CD4-positive, alpha-beta T cell treated with Interleukin-21 for 1 hour (primary cell): Measurements from ENCODE around the gene AFTPH.

Source experiments
- DNase-seq: peaks from one replicate; pipeline ENCODE4 v3.0.0-alpha.2; 2020

Gene AFTPH

DNA sequence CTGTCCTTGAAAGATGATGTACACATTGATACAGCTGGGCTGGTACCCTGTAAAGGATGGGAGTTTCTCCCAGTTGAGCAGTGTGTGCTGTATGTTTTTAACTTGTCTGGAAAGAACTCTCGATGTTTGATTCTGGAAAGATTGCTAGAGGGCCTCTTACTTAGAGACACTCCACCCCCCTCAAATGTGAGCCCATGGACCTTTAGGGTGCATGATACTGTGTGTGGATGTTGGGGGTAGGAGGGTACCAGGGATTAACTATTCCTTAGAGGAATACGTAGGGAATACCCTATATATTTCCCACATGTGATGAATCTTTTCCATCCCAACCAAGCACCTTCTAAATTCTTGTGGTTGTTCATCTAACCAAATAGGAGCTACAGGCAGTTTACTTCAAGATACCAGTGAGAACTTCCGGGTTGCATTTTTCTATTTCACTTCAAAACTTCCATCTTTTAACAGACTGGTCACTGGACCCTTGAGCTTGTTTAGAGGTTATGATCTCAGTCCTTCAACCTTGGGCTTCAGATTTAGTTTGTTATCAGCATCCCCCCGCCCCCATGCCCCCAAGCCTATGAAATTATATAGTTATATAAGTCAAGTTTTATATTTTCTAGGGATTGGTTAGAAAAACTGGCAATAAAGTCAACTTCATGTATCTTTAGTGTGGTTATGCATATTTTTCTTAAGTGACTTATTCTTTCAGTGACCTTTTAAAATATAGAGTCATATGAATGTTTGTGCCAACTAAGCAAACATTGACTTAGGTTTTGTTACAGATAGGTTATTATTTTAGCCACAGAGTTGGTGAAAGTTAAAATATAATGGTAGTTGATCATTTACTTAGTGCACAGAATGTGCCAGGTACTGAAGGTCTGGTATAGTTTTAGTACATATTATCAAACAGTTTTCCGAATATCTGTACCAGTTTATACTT is 18.2 kb downstream of the AFTPH start:
- DNase-seq: no peak

DNA sequence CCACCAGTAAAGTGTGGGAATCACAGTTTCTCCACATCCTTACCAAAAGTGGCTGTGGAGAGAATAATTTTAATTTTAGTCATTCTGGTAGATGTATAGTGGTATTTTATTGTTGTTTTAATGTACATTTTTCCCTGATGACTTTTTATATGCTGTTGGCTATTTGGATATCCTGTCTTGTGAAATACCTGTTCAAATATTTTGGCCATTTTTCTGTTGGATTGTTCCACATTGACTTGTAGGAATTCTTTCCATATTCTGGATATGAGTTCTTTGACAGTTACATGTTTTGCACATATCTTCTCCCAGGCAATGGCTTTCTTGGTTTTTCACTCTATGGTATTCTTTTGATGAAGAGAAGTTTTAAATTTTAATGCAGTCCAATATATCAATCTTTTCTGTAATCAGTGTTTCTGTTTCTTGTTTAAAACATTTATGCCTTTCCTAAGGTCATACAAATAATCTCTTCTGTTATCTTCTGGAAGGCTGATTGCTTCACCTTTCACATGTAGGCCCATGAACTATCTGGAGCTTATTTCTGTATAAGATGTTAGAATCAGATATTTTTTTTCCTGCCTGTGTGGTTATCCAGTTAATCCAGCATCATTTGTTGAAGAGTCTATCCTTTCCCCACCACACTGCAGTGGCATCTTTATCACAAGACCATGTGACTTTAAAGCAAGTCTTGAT is 19.0 kb downstream of the AFTPH start:
- DNase-seq: no peak

DNA sequence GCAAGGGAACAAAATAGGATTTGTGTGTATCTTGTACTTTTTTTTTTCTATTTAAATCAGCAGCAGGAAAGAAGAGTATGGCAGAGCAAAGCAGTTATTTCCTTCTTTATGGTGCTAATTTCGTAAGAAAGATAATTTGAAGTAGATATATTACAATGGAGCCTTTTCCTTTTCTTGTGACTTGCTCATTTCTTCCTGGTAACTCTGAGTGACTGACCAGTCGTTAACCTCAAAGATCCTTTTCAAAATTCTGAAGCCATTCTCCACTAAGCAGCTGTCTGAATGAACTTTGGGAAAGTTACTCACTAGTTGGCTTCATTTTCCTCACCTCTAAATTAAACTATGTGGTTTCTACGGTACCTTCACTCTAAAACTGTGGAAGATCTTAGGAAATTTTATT is 24.6 kb downstream of the AFTPH start:
- no peak for DNase-seq

DNA sequence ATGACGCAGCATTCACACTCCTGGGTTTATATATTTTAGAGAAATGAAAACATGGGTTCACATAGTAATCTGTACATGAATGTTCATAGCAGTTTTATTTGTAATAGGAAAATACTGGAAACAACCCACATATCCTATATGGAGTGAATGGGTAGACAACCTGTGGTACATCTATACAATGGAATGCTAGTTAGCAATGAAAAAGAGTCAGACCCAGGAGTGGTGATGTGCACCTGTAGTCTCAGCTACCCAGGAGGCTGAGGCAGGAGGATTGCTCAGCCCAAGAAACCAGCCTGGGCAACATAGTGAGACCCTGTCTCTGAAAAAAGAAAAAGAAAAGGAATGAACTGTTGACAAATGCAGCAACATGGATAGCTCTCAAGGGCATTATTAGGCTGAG is 25.9 kb downstream of the AFTPH start:
- DNase-seq: no peak

DNA sequence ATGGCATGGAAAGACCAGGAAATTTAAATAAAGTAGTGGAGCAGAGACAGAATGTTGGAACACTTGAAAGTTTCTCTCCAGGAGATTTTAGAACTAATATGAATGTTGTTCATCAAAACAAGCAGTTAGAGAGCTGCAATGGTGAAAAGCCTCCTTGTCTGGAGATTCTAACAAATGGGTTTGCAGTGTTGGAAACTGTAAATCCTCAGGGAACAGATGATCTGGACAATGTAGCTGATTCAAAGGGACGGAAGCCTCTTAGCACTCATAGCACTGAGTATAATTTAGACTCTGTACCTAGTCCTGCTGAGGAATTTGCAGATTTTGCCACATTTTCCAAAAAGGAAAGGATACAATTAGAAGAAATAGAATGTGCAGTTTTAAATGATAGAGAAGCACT is 27.7 kb downstream of the AFTPH start:
- no peak for DNase-seq

DNA sequence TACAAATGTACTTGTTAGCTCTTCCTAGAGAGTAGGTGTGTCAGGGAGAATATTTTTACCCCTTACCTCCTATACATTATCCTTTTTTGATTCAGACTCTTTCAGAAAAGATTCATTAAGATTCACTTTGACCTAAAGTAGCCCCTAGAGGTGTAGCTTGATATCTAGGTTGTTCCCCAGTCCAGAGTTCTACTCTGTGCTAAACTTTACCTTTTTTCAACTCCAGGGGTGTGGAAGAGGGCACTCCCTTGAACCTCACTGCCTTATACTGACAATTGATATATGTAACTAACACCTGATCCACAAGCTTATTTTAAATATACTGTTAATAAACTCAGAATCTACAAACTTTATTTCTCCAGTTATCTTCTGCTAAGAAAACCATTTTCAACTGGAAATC is 30.0 kb downstream of the AFTPH start:
- DNase-seq: no peak

DNA sequence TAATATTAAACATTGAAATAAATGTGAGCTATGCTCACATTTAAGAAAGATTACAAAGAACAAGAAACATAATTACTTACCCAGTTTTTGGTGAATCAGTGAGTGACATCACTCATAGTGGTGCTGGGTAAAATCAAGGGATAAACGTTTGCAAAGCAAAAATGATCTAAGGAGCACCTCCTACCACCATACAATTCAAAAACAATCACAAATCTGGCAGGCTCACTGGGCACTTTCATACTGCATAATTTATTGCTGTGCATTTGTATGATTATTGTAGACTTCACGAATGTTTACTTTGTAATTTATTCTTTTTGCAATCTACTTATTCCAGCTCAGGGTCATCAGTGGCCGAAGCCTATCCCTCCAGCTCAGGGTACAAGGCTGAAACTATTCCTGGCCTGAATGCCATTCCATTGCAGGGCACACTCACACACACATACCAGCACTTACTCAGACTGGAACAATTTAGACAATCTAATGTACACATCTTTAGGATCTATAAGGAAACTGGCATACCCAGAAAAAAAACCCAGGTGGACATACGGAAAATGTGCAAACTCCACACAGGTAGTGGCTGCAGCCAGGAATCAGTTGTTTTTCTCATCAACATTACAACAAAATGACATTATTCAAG is 34.4 kb downstream of the AFTPH start:
- DNase-seq: no peak

DNA sequence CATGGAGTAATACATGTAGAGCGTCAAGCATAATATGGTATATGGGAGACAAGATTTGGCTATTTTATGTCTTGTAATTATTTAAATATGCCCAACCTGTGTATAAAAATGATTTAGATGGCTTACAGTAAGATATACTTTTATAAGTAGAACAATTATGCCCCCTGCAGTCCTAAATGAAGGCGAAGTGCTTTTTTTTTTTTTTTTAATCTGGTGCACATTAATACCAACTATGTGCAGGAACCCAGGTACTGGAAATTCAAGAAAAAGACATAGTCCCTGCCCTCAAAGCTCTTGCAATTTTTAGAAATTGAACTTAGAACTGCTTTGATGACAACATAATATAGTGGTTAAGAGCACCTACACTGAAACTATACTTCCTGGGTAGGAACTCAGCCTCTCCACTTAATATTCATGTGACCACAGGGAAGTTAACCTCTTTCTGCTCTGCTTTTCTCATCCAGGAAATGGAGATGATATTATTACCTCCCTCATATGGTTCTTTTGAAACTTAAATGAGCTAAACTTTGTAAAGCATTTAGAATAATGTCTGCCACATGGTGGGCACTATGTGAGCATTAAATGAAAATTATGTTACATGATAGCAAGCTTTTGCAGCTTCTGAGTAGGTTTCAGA is 38.1 kb downstream of the AFTPH start:
- peak; percentile 54 for DNase-seq

DNA sequence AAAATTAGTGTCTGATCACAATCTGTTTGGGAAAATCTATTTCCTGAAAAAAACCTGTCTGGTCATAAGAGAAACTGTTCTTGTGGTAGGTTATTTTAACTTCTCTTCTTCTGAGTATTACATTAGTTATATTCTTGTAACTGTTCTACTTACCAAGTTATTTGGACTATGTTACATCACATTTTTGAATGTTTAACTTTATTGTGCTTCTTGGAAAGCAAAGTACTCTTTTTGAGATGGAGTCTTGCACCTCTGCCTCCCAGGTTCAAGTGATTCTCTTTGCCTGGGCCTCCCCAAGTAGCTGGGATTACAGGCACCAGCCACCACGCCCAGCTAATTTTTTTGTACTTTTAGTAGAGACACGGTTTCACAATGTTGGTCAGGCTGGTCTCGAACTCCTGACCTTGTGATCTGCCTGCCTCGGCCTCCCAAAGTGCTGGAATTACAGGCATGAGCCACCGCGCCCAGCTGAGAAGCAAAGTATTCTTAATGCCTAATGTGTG is 39.4 kb downstream of the AFTPH start:
- no peak for DNase-seq

DNA sequence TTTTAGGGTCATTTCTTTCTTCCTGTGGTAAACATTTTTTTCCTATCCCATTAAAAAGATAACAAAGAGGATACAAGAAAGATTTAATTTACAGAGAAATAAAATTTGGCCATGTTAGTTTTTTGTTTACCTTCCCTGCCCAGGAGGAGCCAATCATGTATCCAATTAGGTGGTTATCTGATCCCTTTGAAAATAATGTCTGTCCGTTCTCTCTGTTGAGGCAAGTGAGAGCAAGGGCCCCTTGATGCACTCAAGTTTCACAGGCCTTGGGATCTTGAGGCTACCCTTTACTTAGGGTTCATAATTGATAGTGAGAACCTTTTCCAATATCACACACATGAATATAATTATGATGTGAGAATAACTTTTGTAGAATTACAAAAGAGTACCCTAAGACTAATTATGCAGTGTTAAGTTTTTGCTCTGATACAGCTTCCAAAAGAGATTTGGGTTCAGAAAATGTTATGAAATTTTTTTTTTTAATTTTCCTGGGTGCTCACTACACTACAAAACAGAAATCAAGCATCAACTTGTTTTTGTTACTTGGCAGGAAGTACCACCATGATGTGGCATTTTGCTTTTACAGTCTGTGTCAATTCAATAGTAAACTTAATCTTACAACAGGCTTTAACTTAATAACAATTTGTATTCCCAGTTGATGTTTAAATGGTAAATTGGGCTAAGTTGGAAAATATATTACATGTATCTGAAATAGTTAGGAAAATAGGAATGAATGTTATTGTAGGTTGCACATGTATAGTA is 42.0 kb downstream of the AFTPH start:
- DNase-seq: no peak

DNA sequence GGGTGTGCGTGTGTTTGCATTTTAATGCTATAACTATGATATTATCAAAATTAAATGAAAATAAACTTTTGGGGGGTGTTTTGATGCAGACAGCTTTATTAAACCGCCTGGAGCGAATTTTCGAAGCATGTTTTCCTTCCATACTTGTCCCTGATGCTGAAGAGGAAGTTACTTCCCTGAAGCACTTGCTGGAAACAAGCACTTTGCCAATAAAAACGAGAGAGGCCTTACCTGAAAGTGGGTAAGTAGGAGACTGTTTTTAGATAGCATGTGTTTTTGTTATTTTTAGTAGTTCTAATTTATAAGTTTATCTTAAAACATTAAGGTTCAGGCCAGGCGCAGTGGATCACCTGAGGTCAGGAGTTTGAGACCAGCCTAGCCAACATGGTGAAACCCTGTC is 43.3 kb downstream of the AFTPH start:
- no peak for DNase-seq

DNA sequence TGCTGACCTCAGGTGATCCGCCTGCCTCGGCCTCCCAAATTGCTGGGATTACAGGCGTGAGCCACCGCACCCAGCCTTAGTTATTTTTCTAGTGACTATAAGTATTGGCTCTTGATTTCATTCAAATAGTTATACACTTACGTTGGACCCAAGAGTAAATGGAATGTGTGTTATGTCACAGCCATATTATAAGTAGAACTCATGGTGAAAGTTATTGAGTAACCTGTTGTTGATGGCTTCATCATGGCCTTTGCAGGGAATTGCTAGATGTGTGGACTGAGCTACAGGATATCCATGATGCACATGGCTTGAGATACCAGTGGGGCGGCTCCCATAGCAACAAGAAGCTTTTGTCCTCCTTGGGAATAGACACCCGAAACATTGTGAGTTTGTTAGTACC is 44.7 kb downstream of the AFTPH start:
- DNase-seq: no peak

DNA sequence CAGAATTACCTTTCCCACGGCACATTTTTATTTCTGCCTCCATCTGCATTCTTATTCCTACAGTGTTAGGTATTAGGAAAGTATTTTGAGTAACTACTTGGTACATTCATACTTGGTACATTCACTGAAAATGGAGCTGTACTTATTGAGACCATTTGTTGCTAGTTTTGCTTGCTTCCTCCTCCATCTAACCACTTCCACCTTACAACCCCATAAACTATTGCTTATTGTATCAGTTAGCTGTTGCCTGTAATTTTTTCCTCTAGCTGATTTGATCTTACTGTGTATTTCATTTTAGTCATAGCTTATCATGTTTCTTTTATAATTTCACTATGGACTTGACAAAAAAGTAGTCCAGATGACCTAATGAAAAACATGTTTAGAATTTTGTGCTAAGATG is 50.7 kb downstream of the AFTPH start:
- DNase-seq: no peak

DNA sequence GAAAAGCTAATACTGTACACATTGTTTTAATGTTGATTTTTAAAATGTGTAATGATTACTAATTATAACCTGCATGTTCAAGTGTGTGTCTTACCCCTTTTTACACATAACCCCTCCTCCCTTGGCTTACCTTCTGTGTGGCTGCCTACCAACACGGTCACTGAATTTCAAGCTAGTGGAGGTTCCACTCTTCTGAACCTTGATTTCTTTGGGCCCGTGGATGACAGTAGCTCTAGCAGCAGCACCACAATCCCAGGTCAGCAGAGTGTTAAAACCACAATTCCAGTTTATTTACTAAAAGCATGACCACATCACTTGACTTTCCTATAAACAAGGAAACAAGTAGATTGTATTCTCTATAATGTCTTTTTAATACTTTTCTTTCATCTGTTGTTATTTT is 56.9 kb downstream of the AFTPH start:
- DNase-seq: no peak

DNA sequence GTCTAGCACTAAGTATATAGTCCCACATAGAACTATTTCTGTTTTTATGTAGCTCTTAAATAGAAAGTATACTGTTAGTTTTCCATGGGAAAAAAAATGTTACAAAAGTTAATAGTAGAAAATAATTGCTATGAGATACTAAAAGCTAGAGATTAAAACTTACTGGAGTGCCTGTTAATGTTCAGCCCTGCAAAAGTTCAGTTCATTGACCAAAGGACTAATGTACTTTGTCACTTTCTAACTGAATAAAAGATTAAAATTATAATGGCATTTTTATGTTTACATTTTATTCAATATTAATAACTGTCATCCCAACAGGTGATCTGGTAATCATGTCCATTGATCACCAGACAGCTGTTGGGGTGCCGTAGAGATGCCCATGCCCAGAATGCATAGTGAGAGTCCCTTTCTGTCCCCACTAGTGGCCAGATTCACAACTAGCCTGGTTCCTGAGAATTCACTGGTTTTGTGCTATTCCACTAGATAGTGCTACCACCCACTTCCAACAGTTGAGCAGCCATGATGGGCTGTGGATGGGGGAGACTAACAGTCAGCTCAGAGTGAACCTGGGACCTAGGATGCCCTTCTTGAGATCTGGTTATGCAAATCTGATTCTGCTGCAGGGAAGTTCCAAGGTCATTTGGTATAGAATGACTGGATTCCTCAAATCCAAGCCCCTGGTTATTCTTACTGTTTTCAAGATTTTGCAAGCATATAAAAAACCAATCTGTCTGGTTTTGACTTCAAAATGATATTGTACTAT is 57.8 kb downstream of the AFTPH start:
- DNase-seq: no peak

DNA sequence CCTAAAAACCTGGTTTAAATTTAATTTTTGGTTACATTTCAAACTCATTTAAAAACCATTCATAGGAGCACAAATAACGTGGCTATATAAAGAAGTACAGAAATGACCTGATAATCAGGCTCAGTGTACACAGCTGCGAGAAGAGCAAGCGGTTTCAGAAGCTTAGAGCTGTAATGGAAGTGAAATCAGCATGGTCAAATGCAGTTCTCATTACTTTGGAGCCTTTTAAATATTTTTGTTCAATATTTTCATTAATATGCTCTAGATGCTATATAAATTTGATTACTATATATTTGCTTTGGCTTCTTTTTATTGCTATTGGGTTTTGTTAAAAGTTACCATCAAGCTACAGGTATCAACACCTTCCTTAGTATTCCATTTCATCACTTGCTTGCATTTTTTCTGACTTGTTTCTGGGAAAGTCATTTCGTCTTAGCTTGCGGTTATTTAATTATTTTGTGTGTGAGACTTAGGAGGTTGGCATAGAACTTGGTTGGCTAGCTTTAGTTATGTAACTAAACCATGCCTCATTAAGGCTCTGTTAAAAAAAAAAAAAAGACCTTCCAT is 58.7 kb downstream of the AFTPH start:
- DNase-seq: no peak

DNA sequence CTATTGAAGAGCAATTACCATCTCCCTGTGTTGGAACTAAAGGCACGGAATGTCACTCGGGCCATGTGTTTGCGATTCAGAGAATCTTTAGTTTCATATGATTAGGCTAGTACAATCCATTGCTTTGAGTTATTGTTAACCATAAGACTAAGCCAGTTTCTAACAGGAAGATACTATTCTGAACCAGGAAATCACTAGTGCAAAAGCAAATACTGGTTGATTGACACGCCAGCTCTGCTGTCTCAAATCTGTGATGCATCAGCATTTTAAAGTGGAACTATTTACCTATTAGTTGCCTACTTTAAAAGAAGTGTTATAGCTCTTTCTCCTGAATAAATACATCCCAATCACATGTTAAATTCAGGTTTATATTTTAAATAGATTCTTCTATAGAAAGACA is 61.9 kb downstream of the AFTPH start:
- no peak for DNase-seq

DNA sequence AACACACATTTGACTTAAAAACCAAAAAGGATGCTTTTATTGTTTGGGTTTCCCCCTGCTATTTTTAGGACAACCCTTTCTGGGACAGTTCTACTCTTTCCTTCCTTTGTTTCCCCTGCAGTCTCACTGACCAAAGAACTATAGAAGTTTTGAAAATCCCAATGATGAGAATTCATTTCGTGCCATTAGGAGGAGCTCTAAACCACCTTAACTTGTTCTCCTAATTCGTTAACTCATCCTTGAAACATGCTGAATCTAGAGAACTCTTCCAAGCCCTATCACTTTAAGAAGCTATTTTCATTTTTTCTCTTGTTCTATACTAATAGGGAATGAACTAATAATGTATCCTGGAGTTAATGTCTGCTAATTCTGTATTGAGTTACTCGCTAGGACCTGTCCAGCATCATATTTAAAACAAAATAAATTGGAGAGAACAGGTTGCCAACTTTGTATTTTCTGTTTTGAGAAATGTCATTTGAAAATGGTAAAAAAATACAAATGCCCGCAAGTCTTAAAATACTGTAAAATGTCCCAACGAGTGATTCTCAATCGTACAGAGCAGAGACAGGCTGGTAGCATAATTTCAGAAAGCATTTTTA is 62.9 kb downstream of the AFTPH start:
- DNase-seq: peak; percentile 52

DNA sequence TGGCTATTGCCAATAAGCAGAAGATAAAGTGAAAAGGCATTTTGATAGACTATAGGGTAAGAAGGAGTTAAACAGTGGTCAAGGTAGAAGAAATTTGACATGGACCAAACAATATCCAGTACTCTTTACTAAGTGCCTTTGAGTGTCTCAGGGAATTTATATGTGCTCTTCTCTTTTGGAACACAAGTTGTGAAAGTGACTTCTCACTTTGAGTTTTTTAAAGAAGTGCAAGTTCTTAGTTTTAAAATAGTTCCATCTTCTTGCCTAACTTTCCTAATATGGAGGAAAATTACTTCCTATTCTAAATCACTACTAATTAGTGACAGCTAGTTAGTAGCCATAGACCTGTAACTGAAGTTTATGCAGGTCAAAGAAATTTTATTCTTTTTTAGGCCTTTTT is 63.4 kb downstream of the AFTPH start:
- no peak for DNase-seq

DNA sequence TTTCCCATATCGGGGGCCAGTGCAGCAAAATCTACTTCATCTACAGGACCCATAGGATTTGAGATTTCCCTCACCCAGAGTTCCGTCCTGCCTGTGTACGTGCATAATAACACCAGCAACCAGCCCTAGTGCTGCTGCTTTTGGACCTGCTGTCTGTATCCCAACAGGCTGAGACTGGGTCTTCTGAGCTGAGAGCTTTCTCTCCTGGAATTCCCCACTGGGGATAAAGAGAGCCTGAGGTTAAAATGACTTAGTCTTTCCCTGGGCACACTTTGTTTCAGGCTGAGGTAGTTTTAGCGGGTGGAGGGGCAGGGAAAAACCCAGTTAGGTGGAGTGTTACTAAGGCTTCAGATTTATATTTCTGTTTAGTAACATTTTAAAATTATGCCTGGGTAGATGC is 67.1 kb downstream of the AFTPH start:
- no peak for DNase-seq
